Suprapubic skin (tissue), 4 donors: ENCODE results near the gene TCF7.

Experiments
- CTCF ChIP-seq, 2 donors: fragments of 200-600 bp in 1 of 2; fragments of 450-650 bp in 1 of 2; sonication (generic) in 1 of 2; IDR thresholded peaks; one replicate each; pipeline ENCODE4 v1.5.1; 2016 to 2019; ENCODE audit warnings: antibody characterized with exemption in 2 of 2, mild to moderate bottlenecking in 1 of 2, moderate library complexity in 1 of 2
- EP300 ChIP-seq: sonication (generic); formaldehyde crosslinking; IDR thresholded peaks from one replicate; pipeline ENCODE4 v1.6.1; 2017; ENCODE audit warnings: antibody characterized with exemption
- POLR2A ChIP-seq, 2 donors: fragments of 450-650 bp; IDR thresholded peaks; one replicate each; pipeline ENCODE4 v1.6.1; 2017; ENCODE audit warnings: antibody characterized with exemption in 2 of 2, mild to moderate bottlenecking in 2 of 2, moderate library complexity in 2 of 2
- POLR2AphosphoS5 ChIP-seq, 3 donors: sonication (generic); formaldehyde crosslinking; IDR thresholded peaks; one replicate each; pipeline ENCODE4 v1.6.1; 2017; ENCODE audit warnings: antibody characterized with exemption in 3 of 3

- no peak for TF ChIP-seq POLR2A (IDR thresholded peaks at IDR 0.05)
- no peak for TF ChIP-seq EP300
- TF ChIP-seq CTCF (IDR thresholded peaks at IDR 0.05) = no peak
- TF ChIP-seq POLR2AphosphoS5 (IDR thresholded peaks at IDR 0.05) = no peak
Observed at GRCh38 chr5:134162592-134162991, 48.1 kb downstream of the TCF7 start.
